ENCODE measurements around the gene ALG12. TPM values are rescaled to one million over a fixed set of nuclear protein-coding genes. Genes with fewer than 3 reads are reported as not detected.

The ALG12 gene
- polyA plus RNA-seq, 1 of the 3 experiments (the other 2 are of a cell fraction), result 9.9 TPM

GRCh38 chr22:49880281-49880680, 38.0 kb downstream of the ALG12 start:
- no peaks in the 10 kb centered on the region for H3K27me3 ChIP-seq (ENCODE audit: insufficient read depth)
- H4K20me1 ChIP-seq (ENCODE audit: insufficient read depth), result peaks cover 43% of the 10 kb centered on the region
- no peaks in the 10 kb centered on the region; a peak in 1 of 4 replicates for H3K4me1 ChIP-seq (ENCODE audit: control insufficient read depth in 1 of 2, insufficient read depth in 2 of 2, low read depth in 1 of 2, low read length in 1 of 2)
- no peak overlapping the region for H3K4me3 ChIP-seq (ENCODE audit: low read depth in 2 of 2, low read length in 1 of 2)
- no peaks in the 10 kb centered on the region for H3F3A ChIP-seq (replicated peaks; ENCODE audit: insufficient read depth)
- WGBS (ENCODE audit: low lambda C conversion rate), result 88% methylated on average over 20 of the region's 20 CpGs
- H3K9me3 ChIP-seq, result no peaks in the 10 kb centered on the region
- ChIA-PET CTCF (interaction anchor here (1.3 kb wide), 1 partner anchor 9 kb away, joined by 4 read pairs; no protein-coding TSS in a partner anchor), POLR2A (no interaction called here)
- H2AFZ ChIP-seq (ENCODE audit: low read depth), result no peak overlapping the region
- H3K9ac ChIP-seq, result no peak overlapping the region
- no peak overlapping the region for H3K4me2 ChIP-seq
- no peak for TF ChIP-seq NRF1 (IDR thresholded peaks at IDR 0.05; ENCODE audit: low read depth, low read length)
- no peak for TF ChIP-seq FOXM1 (IDR thresholded peaks at IDR 0.05; ENCODE audit: low read depth)
- no peak for TF ChIP-seq MAX (IDR thresholded peaks at IDR 0.05; ENCODE audit: low read depth)
- TF ChIP-seq SMC3 (IDR thresholded peaks at IDR 0.05; ENCODE audit: low read depth, low read length), result no peak
- no peak for TF ChIP-seq REST (IDR thresholded peaks at IDR 0.05; ENCODE audit: low read depth, low read length)
- no peak for TF ChIP-seq CHD2 (IDR thresholded peaks at IDR 0.05; ENCODE audit: low read length, partially characterized antibody)
- peaks cover 95% of the 10 kb centered on the region for H3K79me2 ChIP-seq (ENCODE audit: insufficient read depth)
- peaks cover 20 to 25% of the 10 kb centered on the region in 2 experiments for H3K36me3 ChIP-seq (replicated peaks in 1 of 2; ENCODE audit: control insufficient read depth in 1 of 2, insufficient read depth in 2 of 2, low read length in 1 of 2)
- DNase-seq, result no peak
- H3K27ac ChIP-seq (ENCODE audit: low read depth in 2 of 2, low read length in 1 of 2), result no peak overlapping the region
- no peaks in the 10 kb centered on the region for H3K9me2 ChIP-seq

- peaks cover 48% of the 10 kb centered on the region for H4K20me1 ChIP-seq (ENCODE audit: insufficient read depth)
- ChIA-PET CTCF (interaction anchor here (1.3 kb wide), 1 partner anchor 9 kb away, joined by 4 read pairs; no protein-coding TSS in a partner anchor), POLR2A (no interaction called here)
- 98% methylated on average over 9 of the region's 9 CpGs for WGBS (ENCODE audit: low lambda C conversion rate)
- no peak overlapping the region for H3K4me3 ChIP-seq (ENCODE audit: low read depth in 2 of 2, low read length in 1 of 2)
- peaks cover 16 to 25% of the 10 kb centered on the region in 2 experiments for H3K36me3 ChIP-seq (replicated peaks in 1 of 2; ENCODE audit: control insufficient read depth in 1 of 2, insufficient read depth in 2 of 2, low read length in 1 of 2)
- H3K27ac ChIP-seq (ENCODE audit: low read depth in 2 of 2, low read length in 1 of 2), result no peak overlapping the region
- H3K9ac ChIP-seq, result no peak overlapping the region
- TF ChIP-seq REST (IDR thresholded peaks at IDR 0.05; ENCODE audit: low read depth, low read length), result no peak
- no peak for TF ChIP-seq EZH2phosphoT487 (IDR thresholded peaks at IDR 0.05; ENCODE audit: borderline replicate concordance, low read depth)
- TF ChIP-seq ELF1 (IDR thresholded peaks at IDR 0.05), result no peak
- TF ChIP-seq JUND (IDR thresholded peaks at IDR 0.05), result no peak
- no peak for TF ChIP-seq FOSL2 (IDR thresholded peaks at IDR 0.05; ENCODE audit: borderline replicate concordance, low read depth)
- TF ChIP-seq POLR2AphosphoS5 (IDR thresholded peaks at IDR 0.05; ENCODE audit: low read depth, low read length), result no peak
- TF ChIP-seq SIN3A (IDR thresholded peaks at IDR 0.05; ENCODE audit: borderline replicate concordance, low read depth, low read length), result no peak
- TF ChIP-seq SMC3 (IDR thresholded peaks at IDR 0.05; ENCODE audit: low read depth, low read length), result no peak
- TF ChIP-seq GATA2 (CRISPR knock-in tag; IDR thresholded peaks at IDR 0.05), result no peak
- no peak for TF ChIP-seq CHD2 (IDR thresholded peaks at IDR 0.05; ENCODE audit: low read length, partially characterized antibody)
- no peaks in the 10 kb centered on the region for H3K27me3 ChIP-seq (ENCODE audit: insufficient read depth)
- no peak for DNase-seq
- H3K9me2 ChIP-seq, result no peaks in the 10 kb centered on the region
- peaks cover 95% of the 10 kb centered on the region for H3K79me2 ChIP-seq (ENCODE audit: insufficient read depth)
- H2AFZ ChIP-seq (ENCODE audit: low read depth), result no peak overlapping the region
- no peaks in the 10 kb centered on the region for H3F3A ChIP-seq (replicated peaks; ENCODE audit: insufficient read depth)
- no peaks in the 10 kb centered on the region for H3K9me3 ChIP-seq
- no peaks in the 10 kb centered on the region; a peak in 1 of 4 replicates for H3K4me1 ChIP-seq (ENCODE audit: control insufficient read depth in 1 of 2, insufficient read depth in 2 of 2, low read depth in 1 of 2, low read length in 1 of 2)
- H3K4me2 ChIP-seq, result no peak overlapping the region
Measured at GRCh38 chr22:49879871-49880270, 38.4 kb downstream of the ALG12 start.
